Progenitor cell of endocrine pancreas (in vitro differentiated cells): ENCODE results near the gene CD300E. TPM values are rescaled to one million over a fixed set of nuclear protein-coding genes. Genes with fewer than 3 reads are reported as not detected.

Source experiments
- DNase-seq: peaks from one replicate; pipeline ENCODE4 v3.0.0; 2021; ENCODE audit warnings: low spot score; ENCODE audit not compliant: unreplicated experiment
- H3K27ac Mint-ChIP-seq: 2 replicates; pipeline ENCODE4 v1.8.0; 2021; ENCODE audit warnings: mild to moderate bottlenecking, moderate library complexity, mixed read lengths
- H3K27me3 Mint-ChIP-seq: 2 replicates; pipeline ENCODE4 v1.8.0; 2021; ENCODE audit warnings: mixed read lengths
- H3K36me3 Mint-ChIP-seq: 2 replicates; pipeline ENCODE4 v1.8.0; 2022; ENCODE audit warnings: mixed read lengths; ENCODE audit not compliant: insufficient read depth
- H3K4me1 Mint-ChIP-seq: 2 replicates; pipeline ENCODE4 v1.8.0; 2021; ENCODE audit warnings: low read depth, mixed read lengths
- H3K4me3 Mint-ChIP-seq: 2 replicates; pipeline ENCODE4 v1.8.0; 2021; ENCODE audit warnings: low read depth, mild to moderate bottlenecking, moderate library complexity, mixed read lengths
- H3K9me3 Mint-ChIP-seq: 2 replicates; pipeline ENCODE4 v1.8.0; 2021; ENCODE audit warnings: low read depth, mixed read lengths
- total RNA-seq: library from RNA; stranded (reverse); gene quantifications from 2 replicates; pipeline ENCODE4 v1.2.1, GENCODE V29; 2021
- TF ChIP-seq, protein P1 (sequence below): fragments of 200-600 bp; sonication (generic); IDR thresholded peaks from one replicate; pipeline ENCODE4 v1.5.0; 2021; ENCODE audit warnings: antibody characterized with exemption, mild to moderate bottlenecking; ENCODE audit not compliant: unreplicated experiment

CD300E gene
- total RNA-seq, 1 donor from 2014 or later: not detected

DNA sequence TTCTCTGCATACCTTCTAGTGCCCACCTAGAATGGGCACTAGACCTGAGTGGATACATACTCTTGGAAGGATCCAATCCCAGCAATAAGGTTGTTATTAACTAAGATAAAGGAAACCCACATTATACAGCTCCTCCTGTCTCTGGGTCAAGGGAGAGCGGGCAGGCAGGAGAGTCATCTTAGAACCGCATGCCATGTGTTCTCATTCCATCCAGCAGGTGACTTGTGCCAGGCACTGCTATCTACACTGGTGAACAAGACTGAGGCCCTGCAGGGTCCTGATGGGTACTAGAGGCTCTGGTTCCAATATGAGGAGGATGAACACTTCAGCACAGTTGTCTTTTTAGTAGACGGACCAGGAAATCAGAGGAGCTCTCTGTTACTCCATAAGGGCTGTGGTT lies 50.4 kb downstream of the CD300E start:
- H3K4me1 Mint-ChIP-seq: no peaks in the 10 kb centered on the region
- no peak overlapping the region for H3K4me3 Mint-ChIP-seq
- no peaks in the 10 kb centered on the region for H3K36me3 Mint-ChIP-seq
- peaks cover 21% of the 10 kb centered on the region for H3K27me3 Mint-ChIP-seq
- TF ChIP-seq, protein P1, sequence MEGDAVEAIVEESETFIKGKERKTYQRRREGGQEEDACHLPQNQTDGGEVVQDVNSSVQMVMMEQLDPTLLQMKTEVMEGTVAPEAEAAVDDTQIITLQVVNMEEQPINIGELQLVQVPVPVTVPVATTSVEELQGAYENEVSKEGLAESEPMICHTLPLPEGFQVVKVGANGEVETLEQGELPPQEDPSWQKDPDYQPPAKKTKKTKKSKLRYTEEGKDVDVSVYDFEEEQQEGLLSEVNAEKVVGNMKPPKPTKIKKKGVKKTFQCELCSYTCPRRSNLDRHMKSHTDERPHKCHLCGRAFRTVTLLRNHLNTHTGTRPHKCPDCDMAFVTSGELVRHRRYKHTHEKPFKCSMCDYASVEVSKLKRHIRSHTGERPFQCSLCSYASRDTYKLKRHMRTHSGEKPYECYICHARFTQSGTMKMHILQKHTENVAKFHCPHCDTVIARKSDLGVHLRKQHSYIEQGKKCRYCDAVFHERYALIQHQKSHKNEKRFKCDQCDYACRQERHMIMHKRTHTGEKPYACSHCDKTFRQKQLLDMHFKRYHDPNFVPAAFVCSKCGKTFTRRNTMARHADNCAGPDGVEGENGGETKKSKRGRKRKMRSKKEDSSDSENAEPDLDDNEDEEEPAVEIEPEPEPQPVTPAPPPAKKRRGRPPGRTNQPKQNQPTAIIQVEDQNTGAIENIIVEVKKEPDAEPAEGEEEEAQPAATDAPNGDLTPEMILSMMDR: no peak
- no peak for DNase-seq
- H3K27ac Mint-ChIP-seq: no peak overlapping the region
- H3K9me3 Mint-ChIP-seq: no peaks in the 10 kb centered on the region

DNA sequence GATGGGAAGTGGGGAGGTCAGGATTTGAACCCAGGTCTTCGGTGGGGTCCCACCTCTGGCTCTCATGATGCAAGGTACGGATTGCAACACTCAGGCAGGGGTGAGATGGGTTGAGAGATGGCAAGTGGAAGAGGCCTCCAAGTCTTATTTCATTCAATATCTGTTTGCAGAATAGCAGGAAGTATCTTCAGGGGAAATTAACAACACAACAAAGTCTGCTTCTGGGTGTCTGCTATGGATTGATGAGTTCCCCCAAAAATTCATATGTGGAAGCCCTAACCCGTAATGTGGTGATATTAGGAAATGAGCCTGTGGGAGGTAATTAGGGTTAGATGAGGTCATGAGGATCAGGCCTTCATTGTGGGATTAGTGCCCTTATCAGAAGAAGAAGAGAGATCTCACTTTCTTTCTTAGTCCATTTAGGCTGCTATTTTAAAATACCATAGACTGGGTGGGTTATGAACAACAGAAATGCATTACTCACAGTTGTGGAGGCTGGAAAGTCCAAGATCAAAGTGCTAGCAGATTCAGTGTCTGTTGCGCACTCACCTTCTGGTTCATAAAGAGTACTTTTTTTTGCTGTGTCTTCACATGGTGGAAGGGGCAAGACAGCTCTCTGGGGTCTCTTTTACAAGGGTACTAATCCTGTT lies 51.8 kb downstream of the CD300E start:
- TF ChIP-seq, protein P1: no peak
- Mint-ChIP-seq H3K4me3 (no peak overlapping the region), H3K27ac (no peak overlapping the region), H3K9me3 (no peaks in the 10 kb centered on the region), H3K4me1 (no peaks in the 10 kb centered on the region), H3K27me3 (peaks cover 28% of the 10 kb centered on the region), H3K36me3 (no peaks in the 10 kb centered on the region)
- no peak for DNase-seq

GRCh38 chr17:74569020-74570003 lies 54.2 kb downstream of the CD300E start:
- H3K9me3 Mint-ChIP-seq: no peaks in the 10 kb centered on the region
- no peaks in the 10 kb centered on the region for H3K36me3 Mint-ChIP-seq
- no peaks in the 10 kb centered on the region for H3K4me1 Mint-ChIP-seq
- TF ChIP-seq, protein P1: no peak
- H3K27me3 Mint-ChIP-seq: peaks cover 31% of the 10 kb centered on the region
- H3K27ac Mint-ChIP-seq: no peak overlapping the region
- no peak overlapping the region for H3K4me3 Mint-ChIP-seq
- DNase-seq: no peak

DNA sequence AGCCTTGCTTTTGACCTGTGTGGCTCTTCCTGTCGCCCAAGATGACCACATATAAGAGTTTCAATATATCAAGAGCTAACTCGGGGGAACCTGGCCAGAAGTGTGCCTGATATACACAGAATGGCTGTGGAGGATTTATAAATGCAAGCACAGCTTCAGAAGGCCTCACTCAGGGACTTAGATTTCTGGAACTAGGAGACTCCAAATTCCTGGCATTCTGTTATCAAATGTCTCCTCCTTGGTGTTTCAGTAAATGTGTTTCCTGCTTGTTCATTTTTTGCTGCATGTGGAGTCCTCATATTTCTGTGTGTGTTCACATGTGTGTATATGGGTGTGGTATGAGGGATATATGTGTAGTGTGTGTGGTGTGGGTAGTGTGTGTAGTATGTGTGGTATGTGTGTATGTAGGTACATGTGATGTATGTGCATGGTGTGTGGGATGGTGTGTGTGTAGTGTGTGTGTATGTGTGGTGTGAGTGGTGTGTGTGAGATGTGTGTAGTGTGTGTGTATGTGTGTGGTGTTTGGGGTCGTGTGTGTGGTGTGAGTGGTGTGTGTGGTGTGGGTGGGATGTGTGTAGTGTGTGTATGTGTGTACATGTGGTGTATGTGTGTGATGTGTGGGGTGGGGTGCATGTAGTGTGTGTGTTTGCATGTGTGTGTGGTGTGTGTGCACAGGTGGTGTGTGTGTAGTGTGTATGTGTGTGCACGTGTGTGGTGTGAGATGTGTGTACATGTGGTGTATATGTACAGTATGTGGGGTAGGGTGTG lies 55.2 kb downstream of the CD300E start:
- H3K4me1 Mint-ChIP-seq: no peaks in the 10 kb centered on the region
- peaks cover 37% of the 10 kb centered on the region for H3K27me3 Mint-ChIP-seq
- no peak for DNase-seq
- H3K36me3 Mint-ChIP-seq: no peaks in the 10 kb centered on the region
- no peaks in the 10 kb centered on the region for H3K9me3 Mint-ChIP-seq
- TF ChIP-seq, protein P1: no peak
- no peak overlapping the region for H3K4me3 Mint-ChIP-seq
- H3K27ac Mint-ChIP-seq: no peak overlapping the region

DNA sequence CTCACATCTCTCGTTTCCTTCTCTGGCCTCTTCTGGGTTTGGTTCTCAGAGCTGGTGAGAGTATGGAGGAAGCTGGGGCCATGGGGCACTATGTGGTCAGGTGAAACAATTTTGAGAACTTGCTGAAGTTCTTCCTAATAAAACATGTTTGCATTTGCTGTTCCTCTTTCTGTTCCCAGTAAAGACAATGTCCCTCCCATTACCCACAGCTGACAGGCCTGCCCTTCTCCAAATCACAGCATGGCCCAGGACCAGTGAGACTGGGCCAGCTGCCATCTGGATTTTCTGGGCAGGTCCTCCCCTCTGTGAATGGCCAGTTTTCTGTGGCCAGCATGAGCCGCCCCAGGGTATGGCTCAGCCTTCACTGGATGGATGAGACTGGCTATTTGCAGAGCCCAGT lies 56.1 kb downstream of the CD300E start, which contains the start of gene CD300H:
Gene CD300H, minus strand, starts transcription at position 113 of the 400 bp plus-strand sequence.
- H3K36me3 Mint-ChIP-seq: no peaks in the 10 kb centered on the region
- TF ChIP-seq, protein P1: no peak
- H3K27me3 Mint-ChIP-seq: peaks cover 37% of the 10 kb centered on the region
- no peak for DNase-seq
- H3K4me3 Mint-ChIP-seq: no peak within 1 kb of the TSS
- H3K27ac Mint-ChIP-seq: no peak within 1 kb of the TSS
- no peaks in the 10 kb centered on the region for H3K9me3 Mint-ChIP-seq
- H3K4me1 Mint-ChIP-seq: no peaks in the 10 kb centered on the region
